NOMO-1 treated with DMSO at 0.1 percent for 48 hours (cell line): ENCODE measurements around the gene L3MBTL4.

Source experiments
- DNase-seq: peaks from one replicate; lab custom pipeline; 2025; ENCODE audit not compliant: unreplicated experiment; lab: John Stamatoyannopoulos, UW

Gene L3MBTL4

DNA sequence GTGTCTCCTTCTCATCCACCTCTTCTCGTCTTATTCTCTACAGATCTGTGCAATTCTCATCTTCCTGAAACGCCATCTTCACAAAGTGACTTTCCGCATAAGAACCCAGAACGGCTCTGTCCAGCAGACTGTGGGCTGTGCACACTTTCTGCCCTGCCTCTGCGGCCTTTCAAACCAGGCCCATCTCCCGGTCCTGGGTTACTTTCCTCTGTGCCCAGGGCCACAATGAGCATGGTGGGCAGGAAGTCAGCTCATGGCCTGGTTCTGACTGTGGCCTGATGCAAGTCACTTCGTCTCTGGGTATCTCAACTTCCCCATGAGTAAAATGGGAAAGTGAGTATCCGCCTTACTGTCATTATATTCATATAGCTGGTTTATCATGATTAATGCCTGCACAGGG, 447.7 kb downstream of the L3MBTL4 start:
- no peak for DNase-seq

GRCh38 chr18:5966514-5966913, 448.2 kb downstream of the L3MBTL4 start:
- DNase-seq: no peak

GRCh38 chr18:5964996-5965395, 449.7 kb downstream of the L3MBTL4 start:
- no peak for DNase-seq

GRCh38 chr18:5964596-5964995, 450.1 kb downstream of the L3MBTL4 start:
- DNase-seq: no peak

DNA sequence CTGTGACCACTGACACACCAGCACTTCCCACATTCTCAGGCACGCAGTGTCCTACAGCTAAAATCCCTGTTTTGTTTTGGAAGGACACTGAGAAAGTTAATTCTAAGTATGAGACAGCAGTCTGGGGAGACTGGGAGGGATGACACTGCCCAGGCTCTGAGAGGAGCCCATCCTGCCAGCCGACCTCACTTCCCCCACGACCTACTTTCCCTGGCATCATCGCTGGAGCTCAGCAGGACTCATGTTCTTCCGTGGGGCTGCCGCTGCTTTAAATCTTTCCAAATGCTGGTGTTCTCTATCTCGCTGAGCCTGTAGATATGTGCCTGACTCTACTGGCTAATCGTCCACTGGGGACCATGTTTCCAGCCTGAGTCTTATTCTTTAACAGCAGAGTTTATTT, 450.6 kb downstream of the L3MBTL4 start:
- no peak for DNase-seq

GRCh38 chr18:5963267-5963666, 451.4 kb downstream of the L3MBTL4 start:
- no peak for DNase-seq

GRCh38 chr18:5962362-5962761, 452.3 kb downstream of the L3MBTL4 start:
- DNase-seq: no peak

DNA sequence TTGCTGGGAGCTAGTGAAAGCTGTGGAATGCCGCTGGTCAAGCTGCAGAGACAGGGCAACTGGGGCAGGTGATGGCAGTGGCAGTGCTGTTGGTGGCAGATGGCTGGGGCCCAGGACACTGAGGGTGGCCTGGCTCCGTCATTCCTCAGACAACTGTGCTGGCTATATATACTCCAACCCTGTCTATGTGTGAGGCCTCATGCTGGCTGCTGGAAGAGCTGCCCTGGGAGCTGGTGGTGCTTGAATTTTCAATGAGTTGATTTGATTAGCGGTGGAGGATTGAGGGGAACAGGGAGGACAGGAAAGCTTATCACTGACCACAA, 452.9 kb downstream of the L3MBTL4 start:
- DNase-seq: no peak

DNA sequence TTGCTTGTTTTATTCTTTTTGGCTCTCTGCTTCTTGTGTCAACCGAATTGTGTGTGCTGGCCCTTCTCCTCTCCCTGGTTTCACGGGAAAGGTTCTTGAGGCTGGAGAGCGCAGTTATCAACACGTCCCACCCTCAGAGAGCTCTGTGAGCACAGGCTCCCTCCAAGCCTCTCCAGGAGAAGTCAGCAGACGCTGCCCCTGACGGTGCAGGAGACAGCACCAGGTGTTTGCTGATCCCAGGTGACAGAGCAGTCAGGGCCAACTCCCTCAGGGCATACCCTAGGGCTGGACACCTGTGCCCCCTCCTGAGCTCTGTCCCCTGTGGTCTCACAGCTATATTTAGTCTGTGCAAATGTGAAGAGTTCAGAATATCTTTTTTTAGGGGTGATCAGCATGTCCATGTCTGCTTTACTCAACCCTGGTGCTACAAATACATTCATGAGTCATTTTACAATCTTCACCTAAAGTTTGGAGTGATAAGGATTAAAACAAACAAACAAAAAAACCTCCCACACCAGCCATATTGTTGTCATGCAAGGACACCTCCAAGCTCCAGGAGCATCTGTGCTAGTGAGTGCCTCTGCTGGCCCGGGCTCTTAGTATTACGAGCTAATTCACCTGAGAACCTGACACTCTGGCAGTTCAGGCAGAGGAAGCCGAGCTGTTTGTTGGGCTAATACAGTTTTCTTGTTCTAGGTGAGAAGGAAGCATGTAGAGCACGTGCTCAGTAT, 453.4 kb downstream of the L3MBTL4 start:
- DNase-seq: no peak

GRCh38 chr18:5958822-5959221, 455.9 kb downstream of the L3MBTL4 start:
- DNase-seq: no peak

- DNase-seq: no peak
These were observed 458.9 kb downstream of the L3MBTL4 start for GRCh38 chr18:5955861-5956260.

- DNase-seq: no peak
These were observed 463.1 kb downstream of the L3MBTL4 start for GRCh38 chr18:5951515-5952091.

GRCh38 chr18:5948781-5949180, 465.9 kb downstream of the L3MBTL4 start:
- DNase-seq: no peak

GRCh38 chr18:5948237-5948636, 466.5 kb downstream of the L3MBTL4 start:
- no peak for DNase-seq

GRCh38 chr18:5944448-5944847, 470.3 kb downstream of the L3MBTL4 start:
- no peak for DNase-seq

- DNase-seq: no peak
These were observed 471.2 kb downstream of the L3MBTL4 start for GRCh38 chr18:5943514-5943913.

- no peak for DNase-seq
These were observed 472.1 kb downstream of the L3MBTL4 start for GRCh38 chr18:5942591-5942990.

GRCh38 chr18:5941890-5942289, 472.8 kb downstream of the L3MBTL4 start:
- DNase-seq: no peak

GRCh38 chr18:5939801-5940667, 474.7 kb downstream of the L3MBTL4 start:
- no peak for DNase-seq

DNA sequence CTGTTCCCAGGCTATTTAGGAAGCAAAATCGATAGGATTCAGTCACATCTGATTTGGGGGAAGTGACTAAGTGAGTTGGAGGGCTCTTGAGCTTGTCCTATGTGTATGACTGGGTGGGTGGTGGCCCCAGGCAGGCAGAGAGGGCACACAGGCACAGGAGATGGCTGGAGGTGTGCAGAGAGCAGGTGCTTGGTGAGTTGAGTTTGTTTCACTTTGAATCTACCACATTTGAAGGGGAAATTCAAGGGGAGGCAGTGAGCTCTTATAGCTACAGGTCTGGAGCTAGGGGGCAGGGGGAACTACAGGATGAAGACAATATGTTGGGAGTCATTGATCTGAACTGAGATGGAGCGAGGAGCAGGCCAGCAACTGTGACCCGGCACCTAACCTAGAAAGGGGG, 476.9 kb downstream of the L3MBTL4 start:
- DNase-seq: no peak

DNA sequence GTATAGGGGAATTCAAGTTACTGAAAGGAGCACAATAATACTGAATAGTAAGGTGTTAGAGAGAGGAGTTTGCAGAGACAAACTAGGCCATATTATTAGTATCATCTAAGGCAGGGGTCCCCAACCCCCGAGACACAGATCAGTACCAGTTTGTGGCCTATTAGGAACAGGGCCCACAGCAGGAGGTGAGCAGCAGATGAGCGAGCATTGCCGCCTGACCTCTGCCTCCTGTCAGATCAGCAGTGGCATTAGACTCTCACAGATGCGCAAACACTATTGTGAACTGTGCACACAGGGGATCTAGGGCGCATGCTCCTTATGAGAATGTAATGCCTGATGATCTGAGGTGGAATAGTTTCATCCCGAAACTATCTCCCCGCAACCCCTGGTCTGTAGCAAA, 477.6 kb downstream of the L3MBTL4 start:
- DNase-seq: no peak

- DNase-seq: no peak
These were observed 483.9 kb downstream of the L3MBTL4 start for GRCh38 chr18:5930789-5931188.
